AG08395 (cell line): Measurements from ENCODE around the gene SEC14L2.
A peak's percentile ranks its signal among the peaks of the same experiment; 100 is the strongest.

Experiments
- DNase-seq: peaks from one replicate; pipeline ENCODE4 v3.0.0; 2012; ENCODE audit warnings: mixed read lengths, low spot score

The SEC14L2 gene

GRCh38 chr22:30396871-30397655 is at the start of gene SEC14L2:
TSS of gene SEC14L2 (plus strand) at chr22:30397018. CDS start at chr22:30397117, 99 bp downstream.
- DNase-seq, result peak; percentile 83

GRCh38 chr22:30347255-30347892 is 49.4 kb upstream of the SEC14L2 start:
- DNase-seq, result no peak

GRCh38 chr22:30348404-30348803 is 48.4 kb upstream of the SEC14L2 start:
- DNase-seq, result no peak

DNA sequence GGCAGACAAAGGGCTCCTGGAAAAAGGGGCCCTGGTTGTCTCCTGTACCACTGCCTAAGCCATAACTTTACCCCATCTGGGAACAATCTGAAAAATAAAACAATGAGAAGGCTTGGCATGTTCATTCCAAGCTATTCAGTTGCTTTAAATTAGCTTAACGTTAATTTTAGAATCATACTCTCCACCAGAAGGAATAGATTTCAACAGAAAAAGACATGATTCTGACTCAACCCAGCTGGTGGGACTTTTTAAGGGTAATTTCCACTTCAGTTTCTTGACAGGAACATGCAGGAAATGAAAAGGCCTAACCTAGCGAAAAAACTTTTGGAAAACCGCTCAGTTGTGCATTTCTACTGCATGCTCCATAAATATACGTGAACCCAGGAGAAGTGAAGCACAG is 48.0 kb upstream of the SEC14L2 start:
- peak; percentile 62 for DNase-seq

DNA sequence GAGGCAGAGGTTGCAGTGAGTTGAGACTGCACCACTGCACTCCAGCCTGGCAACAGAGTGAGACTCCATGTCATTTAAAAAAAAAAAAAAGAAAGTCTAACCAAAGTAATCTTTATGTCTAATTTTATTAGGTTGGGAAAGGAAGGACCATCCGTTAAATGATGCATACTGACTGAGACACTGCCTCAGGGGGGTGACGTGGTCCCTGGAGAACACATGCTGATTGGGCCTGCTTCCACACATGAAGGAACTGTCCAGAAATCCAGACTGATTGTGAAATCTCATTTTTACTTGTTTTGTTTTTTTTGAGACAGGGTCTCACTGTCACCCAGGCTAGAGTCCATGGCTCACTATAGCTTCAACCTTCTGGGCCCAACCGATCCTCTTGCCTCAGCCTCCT is 45.6 kb upstream of the SEC14L2 start:
- DNase-seq, result peak; percentile 73

- DNase-seq, result no peak
Measured at GRCh38 chr22:30354644-30355043, 42.2 kb upstream of the SEC14L2 start.

- peak; percentile 94 for DNase-seq
Measured at GRCh38 chr22:30356449-30357235, 40.2 kb upstream of the SEC14L2 start, which contains the start of the genes CCDC157 and SF3A1. TSS of gene CCDC157 (plus strand) at chr22:30357007. CDS start at chr22:30366001, 8,994 bp downstream. TSS of gene SF3A1 (minus strand) at chr22:30356894. CDS start at chr22:30356792, 102 bp downstream.

- no peak for DNase-seq
Measured at GRCh38 chr22:30357236-30357570, 39.6 kb upstream of the SEC14L2 start.

DNA sequence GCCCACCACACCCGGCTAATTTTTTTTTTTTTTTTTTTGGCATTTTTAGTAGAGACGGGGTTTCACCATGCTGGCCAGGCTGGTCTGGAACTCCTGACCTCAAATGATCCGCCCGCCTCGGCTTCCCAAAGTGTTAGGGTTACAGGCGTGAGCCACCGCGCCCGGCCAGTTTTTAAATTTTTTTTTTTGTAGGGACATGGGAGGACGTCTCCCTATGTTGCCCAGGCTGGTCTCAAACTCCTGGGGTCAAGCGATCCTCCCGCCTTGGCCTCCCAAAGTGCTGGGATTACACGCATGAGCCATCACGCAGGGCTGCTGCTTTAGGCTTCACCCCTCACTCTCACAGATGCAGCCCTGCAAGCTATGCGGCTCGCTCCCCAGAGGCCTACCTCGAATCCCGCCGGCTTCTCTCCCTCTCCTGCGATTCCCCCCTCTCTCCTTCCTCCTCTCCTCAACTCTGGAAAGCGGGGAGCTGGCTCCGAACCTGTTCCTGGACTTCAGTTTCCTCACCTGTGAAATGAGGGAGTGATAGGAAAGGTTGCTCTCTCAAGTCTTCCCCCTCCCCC is 39.1 kb upstream of the SEC14L2 start:
- no peak for DNase-seq

DNA sequence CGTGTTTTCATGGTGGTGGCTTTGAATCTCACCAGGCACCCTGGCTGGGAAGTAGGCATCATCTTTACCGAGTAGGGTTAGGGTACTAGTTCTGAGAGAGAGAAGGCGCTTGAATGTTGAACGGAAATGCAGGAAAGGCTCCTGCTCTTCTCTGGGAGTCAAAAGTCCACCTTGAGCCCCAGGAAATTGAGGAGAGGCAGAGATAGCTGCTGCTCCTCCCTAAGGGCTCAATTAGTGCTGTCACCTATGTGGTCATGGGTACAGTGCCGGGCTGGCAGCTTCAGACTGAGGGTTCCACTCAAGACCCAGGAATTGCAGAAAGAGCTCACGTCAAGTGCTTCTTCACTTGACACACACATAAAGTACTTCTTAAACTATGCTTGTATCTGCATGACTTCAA is 38.3 kb upstream of the SEC14L2 start:
- no peak for DNase-seq

- DNase-seq, result no peak
Measured at GRCh38 chr22:30361916-30362650, 34.7 kb upstream of the SEC14L2 start.

GRCh38 chr22:30362651-30363281 is 34.1 kb upstream of the SEC14L2 start:
- no peak for DNase-seq

DNA sequence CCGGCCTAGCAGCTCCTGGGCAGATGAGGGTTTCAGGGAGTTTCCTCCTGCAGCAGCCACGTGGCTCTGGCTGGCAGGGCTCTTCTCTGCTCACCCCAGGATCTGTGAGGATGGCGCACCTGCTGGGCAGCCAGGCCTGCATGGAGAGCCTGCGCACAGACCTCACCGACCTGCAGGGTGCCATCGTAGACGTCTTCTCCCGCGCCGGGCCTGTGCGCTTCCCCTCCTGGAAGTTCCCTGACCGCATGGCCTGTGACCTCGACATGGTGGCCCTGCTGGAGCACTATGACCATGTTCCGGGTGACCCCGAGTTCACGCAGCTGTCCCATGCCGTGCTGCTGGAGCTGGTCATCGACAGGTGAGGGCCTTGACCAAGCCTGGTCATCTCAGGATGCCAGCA is 30.9 kb upstream of the SEC14L2 start:
- no peak for DNase-seq

GRCh38 chr22:30368420-30368819 is 28.4 kb upstream of the SEC14L2 start:
- DNase-seq, result no peak

DNA sequence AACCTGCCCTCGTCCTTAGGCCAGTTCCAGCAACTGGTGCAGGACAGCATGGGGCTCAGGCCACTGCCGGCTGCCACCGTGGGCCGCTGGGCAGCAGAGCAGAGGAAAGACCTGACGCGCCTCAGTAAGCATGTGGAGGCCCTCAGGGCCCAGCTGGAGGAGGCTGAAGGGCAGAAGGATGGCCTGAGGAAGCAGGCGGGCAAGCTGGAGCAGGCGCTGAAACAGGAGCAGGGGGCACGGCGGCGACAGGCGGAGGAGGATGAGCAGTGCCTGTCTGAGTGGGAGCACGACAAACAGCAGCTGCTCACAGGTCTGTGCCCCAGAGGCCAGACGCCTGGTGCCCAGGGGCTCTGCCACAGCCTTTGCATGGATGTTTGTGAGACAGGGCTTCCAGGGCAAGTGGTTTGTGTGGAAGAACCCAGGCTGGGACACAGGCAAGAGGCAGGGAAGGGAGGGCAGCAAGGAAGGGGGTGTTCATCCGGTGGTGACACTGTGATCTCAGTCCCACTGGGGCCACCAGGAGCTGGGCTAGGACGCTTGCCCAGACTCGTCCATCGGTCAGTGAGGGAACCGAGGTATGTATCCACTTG is 26.1 kb upstream of the SEC14L2 start:
- no peak for DNase-seq

DNA sequence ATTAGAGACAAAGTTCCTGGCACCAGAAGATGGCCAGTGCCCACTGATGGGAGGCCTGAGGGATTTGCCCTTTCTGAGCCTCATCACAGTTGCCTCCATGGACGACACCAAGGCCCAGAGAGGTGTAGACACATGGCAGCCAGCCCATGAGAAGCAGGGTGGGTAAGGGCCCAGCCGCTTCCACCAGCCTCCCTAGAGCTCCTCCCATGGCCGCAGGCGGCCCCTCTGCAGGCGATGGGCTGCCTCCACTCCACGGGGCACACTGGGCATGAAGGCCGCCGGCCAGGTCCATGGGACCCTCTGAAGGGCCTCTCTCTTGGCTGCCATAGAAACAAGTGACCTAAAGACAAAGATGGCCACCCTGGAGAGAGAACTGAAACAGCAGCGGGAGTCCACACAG is 25.5 kb upstream of the SEC14L2 start:
- no peak for DNase-seq

DNA sequence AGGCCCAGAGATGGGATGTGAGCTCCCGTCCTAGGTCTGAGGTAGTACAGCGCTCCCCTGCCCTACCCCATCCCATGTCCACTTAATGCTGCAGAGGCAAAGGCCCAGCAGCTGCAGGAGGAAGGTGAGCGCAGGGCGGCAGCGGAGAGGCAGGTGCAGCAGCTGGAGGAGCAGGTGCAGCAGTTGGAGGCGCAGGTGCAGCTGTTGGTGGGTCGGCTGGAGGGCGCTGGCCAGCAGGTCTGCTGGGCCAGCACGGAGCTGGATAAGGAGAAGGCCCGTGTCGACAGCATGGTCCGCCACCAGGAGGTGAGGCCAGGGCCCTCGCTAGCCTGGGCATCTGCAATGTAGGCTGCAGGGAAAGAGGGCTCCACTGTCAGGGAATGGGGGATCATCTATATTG is 24.8 kb upstream of the SEC14L2 start:
- no peak for DNase-seq

DNA sequence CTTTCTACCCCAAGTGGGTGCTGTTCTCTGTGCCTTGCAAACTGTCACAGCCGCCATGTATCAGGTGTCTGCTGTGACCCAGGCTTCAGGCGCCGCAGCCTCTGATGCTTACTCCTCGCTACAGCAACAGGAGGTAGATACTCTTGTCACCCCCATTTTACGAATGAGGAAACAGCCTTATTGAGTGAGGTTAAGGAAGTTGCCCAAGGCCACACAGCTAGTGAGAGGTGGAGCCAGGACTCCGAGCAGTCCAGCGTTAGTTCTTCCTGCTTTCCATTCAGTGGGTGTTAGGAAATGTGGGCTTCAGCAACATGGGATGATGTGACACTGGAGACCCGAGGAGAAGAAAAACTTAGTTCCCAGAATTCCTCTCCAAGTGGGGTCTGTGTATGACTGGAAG is 23.9 kb upstream of the SEC14L2 start:
- no peak for DNase-seq

DNA sequence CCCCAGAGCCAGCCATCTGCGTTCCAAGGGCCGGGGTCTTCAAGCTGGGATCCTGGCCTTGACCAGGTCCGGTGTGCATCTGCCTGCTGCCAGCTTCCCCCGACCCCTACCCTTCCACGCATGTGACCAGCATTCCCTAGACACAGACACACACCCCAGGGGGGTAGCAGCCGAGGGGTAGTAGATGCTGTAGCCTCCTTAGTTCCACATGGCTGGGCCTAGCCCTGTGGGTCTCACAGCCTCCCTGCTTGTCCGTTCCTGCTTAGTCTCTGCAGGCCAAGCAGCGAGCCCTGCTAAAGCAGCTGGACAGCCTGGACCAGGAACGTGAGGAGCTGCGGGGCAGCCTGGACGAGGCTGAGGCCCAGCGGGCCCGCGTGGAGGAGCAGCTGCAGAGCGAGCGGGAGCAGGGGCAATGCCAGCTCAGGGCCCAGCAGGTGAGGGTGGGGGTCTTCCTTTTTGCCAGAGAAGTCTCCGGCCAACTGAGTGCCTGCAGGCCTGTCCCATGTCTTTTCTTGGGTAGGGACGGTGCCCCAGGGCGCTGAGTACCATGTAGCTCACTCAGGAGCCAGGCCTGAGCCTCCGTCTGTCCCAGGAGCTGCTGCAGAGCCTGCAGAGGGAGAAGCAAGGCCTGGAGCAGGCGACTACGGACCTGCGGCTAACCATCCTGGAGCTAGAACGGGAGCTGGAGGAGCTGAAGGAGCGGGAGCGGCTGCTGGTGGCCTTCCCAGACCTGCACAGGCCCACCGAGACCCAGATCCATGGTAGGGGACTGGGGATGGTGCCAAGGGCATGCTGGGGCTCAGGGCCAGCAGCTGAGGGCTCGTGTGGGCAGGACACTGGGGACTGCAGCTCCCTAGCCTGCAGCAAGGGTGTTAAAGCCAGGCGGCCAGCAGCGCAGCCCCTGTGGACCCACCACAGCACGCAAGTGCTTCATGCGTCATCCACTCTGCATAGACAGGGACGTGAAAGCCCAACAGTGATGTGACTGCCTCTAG is 23.2 kb upstream of the SEC14L2 start:
- no peak for DNase-seq
